K562 (cell line): ENCODE measurements around the gene SIGLEC7. TPM values are rescaled to one million over a fixed set of nuclear protein-coding genes. Genes with fewer than 3 reads are reported as not detected.

Experiments used
- BRD9 ChIP-seq: fragments of 450-650 bp; IDR thresholded peaks from 2 replicates; pipeline ENCODE4 v1.6.1; 2018; ENCODE audit warnings: low read depth; ENCODE audit not compliant: partially characterized antibody
- CBX2 ChIP-seq: fragments of 200-600 bp; sonication (generic); IDR thresholded peaks from one replicate; pipeline ENCODE4 v1.6.1; 2012; ENCODE audit warnings: mild to moderate bottlenecking, low read length, inconsistent platforms; ENCODE audit not compliant: insufficient read depth, poor library complexity, severe bottlenecking
- CHD4 ChIP-seq: fragments of 200-600 bp; sonication (generic); IDR thresholded peaks from 3 replicates; pipeline ENCODE4 v1.6.1; 2012; ENCODE audit warnings: low read depth, mild to moderate bottlenecking, mixed read lengths, low read length, inconsistent platforms; ENCODE audit not compliant: insufficient read depth, insufficient replicate concordance, poor library complexity, severe bottlenecking
- GTF2F1 ChIP-seq: IDR thresholded peaks from 2 replicates; pipeline ENCODE4 v1.6.1; 2011; ENCODE audit warnings: low read depth, low read length, improper control_type of control experiment
- HMG20A ChIP-seq: fragments of 450-650 bp; formaldehyde crosslinking; conservative IDR thresholded peaks from 2 replicates; pipeline ENCODE4 v1.4.0; 2020; ENCODE audit warnings: mild to moderate bottlenecking, mixed read lengths
- KDM5B ChIP-seq: fragments of 200-600 bp; sonication (generic); IDR thresholded peaks from 2 replicates; pipeline ENCODE4 v1.6.1; 2012; ENCODE audit warnings: low read depth, mild to moderate bottlenecking, moderate library complexity, low read length, control low read depth, inconsistent platforms; ENCODE audit not compliant: insufficient replicate concordance
- MTA2 ChIP-seq: fragments of 450-650 bp; IDR thresholded peaks from 2 replicates; pipeline ENCODE4 v1.6.1; 2016; ENCODE audit warnings: low read depth
- POLR2A ChIP-seq: fragments of 450-650 bp; conservative IDR thresholded peaks from 2 replicates; pipeline ENCODE4 v1.6.1; 2016
- POLR3A ChIP-seq: IDR thresholded peaks from 2 replicates; pipeline ENCODE4 v1.6.1; 2011; ENCODE audit warnings: borderline replicate concordance, mild to moderate bottlenecking, moderate library complexity; ENCODE audit not compliant: insufficient read length, insufficient read depth; ENCODE audit errors: extremely low read depth
- STAT5B ChIP-seq: fragments of 250-450 bp; sonication (Bioruptor Pico); IDR thresholded peaks from 2 replicates; pipeline ENCODE4 v1.8.0; 2021; ENCODE audit warnings: mild to moderate bottlenecking, inconsistent platforms
- polyA plus RNA-seq, 8 experiments: library from polyadenylated mRNA; depleted of rRNA in 4 of 8; stranded (reverse) in 5 of 8; unstranded in 3 of 8; fragments of >200 nt; fragmentation: Nextera tagmentation in 2 of 8; fragmentation: Illumina TruSeq in 1 of 8; extraction: Ambion mirVana in 2 of 8; extraction: Trizol in 1 of 8; gene quantifications; 2 replicates each; pipeline versions ENCODE4 v1.2.1 to v1.2.3, GENCODE V29; 2011 to 2014; ENCODE audit warnings: inconsistent platforms in 1 of 8, missing spikeins in 1 of 8
- total RNA-seq, 7 experiments: library from RNA; depleted of rRNA in 6 of 7; stranded (reverse); fragments of >200 nt in 6 of 7; fragmentation: Illumina TruSeq in 2 of 7; extraction: Trizol in 2 of 7; gene quantifications; 2 replicates each; pipeline versions ENCODE4 v1.2.1 to v1.2.3, GENCODE V29; 2011 to 2021; ENCODE audit warnings: low replicate concordance in 1 of 7
- TF ChIP-seq, protein P1 (sequence below): sonication (generic); formaldehyde crosslinking; IDR thresholded peaks from 2 replicates; pipeline ENCODE4 v1.8.0; 2022; ENCODE audit warnings: mild to moderate bottlenecking, missing genetic modification reagents
- TF ChIP-seq, protein P2 (sequence below), 3 experiments: fragments of 200-800 bp in 1 of 3; fragments of 250-450 bp in 1 of 3; fragments of 450-650 bp in 1 of 3; sonication (Bioruptor Pico) in 1 of 3; sonication (Bioruptor generic) in 1 of 3; formaldehyde crosslinking in 1 of 3; IDR thresholded peaks; 2 replicates each; pipeline versions ENCODE4 v1.6.1 to v1.8.0; 2016 to 2022; ENCODE audit warnings: mild to moderate bottlenecking in 2 of 3, missing genetic modification characterization in 2 of 3, missing compliant biosample characterization in 1 of 3, moderate library complexity in 1 of 3
- TF ChIP-seq, protein P3 (sequence below): fragments of 200-800 bp; sonication (Bioruptor generic); IDR thresholded peaks from 2 replicates; pipeline ENCODE4 v1.6.1; 2017; ENCODE audit warnings: missing genetic modification characterization, missing compliant biosample characterization
- TF ChIP-seq, protein P4 (sequence below): fragments of 250-450 bp; sonication (Bioruptor Pico); IDR thresholded peaks from 2 replicates; pipeline ENCODE4 v1.4.0; 2020; ENCODE audit warnings: mild to moderate bottlenecking, moderate library complexity, borderline replicate concordance
- TF ChIP-seq, protein P5 (sequence below): fragments of 450-650 bp; formaldehyde crosslinking; conservative IDR thresholded peaks from 2 replicates; pipeline ENCODE4 v1.4.0; 2022; ENCODE audit warnings: mild to moderate bottlenecking, missing genetic modification characterization

The SIGLEC7 gene
- total and polyA plus RNA-seq, 9 of the 15 experiments (the other 6 are each of a cell fraction or from before 2014, with no cell fraction given), result 0.10 to 0.12 TPM; not detected in 7

DNA sequence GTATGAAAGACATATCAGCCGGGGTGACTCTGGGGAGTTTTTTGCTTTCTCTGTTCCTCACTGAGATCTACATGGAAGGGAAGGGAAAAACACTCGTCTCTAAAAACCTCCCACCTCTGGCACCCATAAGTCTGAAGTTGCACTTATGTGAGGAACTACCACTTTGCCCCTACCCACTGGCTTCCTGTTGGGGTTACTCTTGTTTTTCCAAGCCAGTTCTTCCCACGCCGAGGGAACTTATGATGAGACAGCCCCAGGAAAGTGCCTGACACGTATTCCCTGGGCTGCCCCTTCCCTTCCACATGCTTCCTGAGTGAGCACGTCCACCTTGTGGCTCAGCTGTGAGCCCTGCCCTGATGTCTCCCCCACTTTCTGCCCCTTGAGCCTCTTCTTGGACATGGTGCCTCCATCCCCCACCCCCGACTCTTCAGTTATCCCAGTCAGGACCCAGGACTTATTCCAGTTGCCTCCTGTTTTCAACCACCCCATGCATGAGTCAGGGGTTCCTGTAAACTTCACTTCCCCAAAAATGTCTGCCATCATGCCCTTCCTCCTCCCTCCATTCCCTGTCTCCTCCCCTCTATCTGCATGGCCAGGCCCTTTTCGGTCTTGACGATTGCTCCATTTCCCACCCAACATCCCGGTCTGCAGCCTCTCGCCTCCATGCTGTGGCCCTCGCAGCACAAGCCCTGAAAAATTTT lies 5.1 kb upstream of the SIGLEC7 start (continued):
- TF ChIP-seq, protein P1, sequence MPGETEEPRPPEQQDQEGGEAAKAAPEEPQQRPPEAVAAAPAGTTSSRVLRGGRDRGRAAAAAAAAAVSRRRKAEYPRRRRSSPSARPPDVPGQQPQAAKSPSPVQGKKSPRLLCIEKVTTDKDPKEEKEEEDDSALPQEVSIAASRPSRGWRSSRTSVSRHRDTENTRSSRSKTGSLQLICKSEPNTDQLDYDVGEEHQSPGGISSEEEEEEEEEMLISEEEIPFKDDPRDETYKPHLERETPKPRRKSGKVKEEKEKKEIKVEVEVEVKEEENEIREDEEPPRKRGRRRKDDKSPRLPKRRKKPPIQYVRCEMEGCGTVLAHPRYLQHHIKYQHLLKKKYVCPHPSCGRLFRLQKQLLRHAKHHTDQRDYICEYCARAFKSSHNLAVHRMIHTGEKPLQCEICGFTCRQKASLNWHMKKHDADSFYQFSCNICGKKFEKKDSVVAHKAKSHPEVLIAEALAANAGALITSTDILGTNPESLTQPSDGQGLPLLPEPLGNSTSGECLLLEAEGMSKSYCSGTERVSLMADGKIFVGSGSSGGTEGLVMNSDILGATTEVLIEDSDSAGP (CRISPR knock-in tag), result no peak
- no peak for TF ChIP-seq HMG20A (CRISPR knock-in tag)
- TF ChIP-seq, protein P2, sequence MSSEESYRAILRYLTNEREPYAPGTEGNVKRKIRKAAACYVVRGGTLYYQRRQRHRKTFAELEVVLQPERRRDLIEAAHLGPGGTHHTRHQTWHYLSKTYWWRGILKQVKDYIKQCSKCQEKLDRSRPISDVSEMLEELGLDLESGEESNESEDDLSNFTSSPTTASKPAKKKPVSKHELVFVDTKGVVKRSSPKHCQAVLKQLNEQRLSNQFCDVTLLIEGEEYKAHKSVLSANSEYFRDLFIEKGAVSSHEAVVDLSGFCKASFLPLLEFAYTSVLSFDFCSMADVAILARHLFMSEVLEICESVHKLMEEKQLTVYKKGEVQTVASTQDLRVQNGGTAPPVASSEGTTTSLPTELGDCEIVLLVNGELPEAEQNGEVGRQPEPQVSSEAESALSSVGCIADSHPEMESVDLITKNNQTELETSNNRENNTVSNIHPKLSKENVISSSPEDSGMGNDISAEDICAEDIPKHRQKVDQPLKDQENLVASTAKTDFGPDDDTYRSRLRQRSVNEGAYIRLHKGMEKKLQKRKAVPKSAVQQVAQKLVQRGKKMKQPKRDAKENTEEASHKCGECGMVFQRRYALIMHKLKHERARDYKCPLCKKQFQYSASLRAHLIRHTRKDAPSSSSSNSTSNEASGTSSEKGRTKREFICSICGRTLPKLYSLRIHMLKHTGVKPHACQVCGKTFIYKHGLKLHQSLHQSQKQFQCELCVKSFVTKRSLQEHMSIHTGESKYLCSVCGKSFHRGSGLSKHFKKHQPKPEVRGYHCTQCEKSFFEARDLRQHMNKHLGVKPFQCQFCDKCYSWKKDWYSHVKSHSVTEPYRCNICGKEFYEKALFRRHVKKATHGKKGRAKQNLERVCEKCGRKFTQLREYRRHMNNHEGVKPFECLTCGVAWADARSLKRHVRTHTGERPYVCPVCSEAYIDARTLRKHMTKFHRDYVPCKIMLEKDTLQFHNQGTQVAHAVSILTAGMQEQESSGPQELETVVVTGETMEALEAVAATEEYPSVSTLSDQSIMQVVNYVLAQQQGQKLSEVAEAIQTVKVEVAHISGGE (CRISPR knock-in tag; IDR thresholded peaks at IDR 0.05), result peak in 1 of 3 experiments; percentile 57; a peak in 2 of 6 replicates
- no peak for TF ChIP-seq CBX2
- TF ChIP-seq CHD4, result no peak
- no peak for TF ChIP-seq POLR3A
- TF ChIP-seq, protein P3, sequence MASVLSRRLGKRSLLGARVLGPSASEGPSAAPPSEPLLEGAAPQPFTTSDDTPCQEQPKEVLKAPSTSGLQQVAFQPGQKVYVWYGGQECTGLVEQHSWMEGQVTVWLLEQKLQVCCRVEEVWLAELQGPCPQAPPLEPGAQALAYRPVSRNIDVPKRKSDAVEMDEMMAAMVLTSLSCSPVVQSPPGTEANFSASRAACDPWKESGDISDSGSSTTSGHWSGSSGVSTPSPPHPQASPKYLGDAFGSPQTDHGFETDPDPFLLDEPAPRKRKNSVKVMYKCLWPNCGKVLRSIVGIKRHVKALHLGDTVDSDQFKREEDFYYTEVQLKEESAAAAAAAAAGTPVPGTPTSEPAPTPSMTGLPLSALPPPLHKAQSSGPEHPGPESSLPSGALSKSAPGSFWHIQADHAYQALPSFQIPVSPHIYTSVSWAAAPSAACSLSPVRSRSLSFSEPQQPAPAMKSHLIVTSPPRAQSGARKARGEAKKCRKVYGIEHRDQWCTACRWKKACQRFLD (CRISPR knock-in tag), result 0 out of 2 replicates have a peak, but pooled peaks have one; percentile 41
- TF ChIP-seq BRD9, result no peak
- TF ChIP-seq POLR2A, result peak; percentile 73
- 0 out of 2 replicates have a peak, but pooled peaks have one; percentile 68 for TF ChIP-seq GTF2F1
- peak; percentile 83 for TF ChIP-seq KDM5B
- TF ChIP-seq MTA2, result no peak
- TF ChIP-seq STAT5B, result no peak
- TF ChIP-seq, protein P4, sequence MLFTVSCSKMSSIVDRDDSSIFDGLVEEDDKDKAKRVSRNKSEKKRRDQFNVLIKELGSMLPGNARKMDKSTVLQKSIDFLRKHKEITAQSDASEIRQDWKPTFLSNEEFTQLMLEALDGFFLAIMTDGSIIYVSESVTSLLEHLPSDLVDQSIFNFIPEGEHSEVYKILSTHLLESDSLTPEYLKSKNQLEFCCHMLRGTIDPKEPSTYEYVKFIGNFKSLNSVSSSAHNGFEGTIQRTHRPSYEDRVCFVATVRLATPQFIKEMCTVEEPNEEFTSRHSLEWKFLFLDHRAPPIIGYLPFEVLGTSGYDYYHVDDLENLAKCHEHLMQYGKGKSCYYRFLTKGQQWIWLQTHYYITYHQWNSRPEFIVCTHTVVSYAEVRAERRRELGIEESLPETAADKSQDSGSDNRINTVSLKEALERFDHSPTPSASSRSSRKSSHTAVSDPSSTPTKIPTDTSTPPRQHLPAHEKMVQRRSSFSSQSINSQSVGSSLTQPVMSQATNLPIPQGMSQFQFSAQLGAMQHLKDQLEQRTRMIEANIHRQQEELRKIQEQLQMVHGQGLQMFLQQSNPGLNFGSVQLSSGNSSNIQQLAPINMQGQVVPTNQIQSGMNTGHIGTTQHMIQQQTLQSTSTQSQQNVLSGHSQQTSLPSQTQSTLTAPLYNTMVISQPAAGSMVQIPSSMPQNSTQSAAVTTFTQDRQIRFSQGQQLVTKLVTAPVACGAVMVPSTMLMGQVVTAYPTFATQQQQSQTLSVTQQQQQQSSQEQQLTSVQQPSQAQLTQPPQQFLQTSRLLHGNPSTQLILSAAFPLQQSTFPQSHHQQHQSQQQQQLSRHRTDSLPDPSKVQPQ (CRISPR knock-in tag), result no peak
- TF ChIP-seq, protein P5, sequence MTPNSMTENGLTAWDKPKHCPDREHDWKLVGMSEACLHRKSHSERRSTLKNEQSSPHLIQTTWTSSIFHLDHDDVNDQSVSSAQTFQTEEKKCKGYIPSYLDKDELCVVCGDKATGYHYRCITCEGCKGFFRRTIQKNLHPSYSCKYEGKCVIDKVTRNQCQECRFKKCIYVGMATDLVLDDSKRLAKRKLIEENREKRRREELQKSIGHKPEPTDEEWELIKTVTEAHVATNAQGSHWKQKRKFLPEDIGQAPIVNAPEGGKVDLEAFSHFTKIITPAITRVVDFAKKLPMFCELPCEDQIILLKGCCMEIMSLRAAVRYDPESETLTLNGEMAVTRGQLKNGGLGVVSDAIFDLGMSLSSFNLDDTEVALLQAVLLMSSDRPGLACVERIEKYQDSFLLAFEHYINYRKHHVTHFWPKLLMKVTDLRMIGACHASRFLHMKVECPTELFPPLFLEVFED, result peak; percentile 94
